AG04450 (cell line): Measurements from ENCODE around the gene ARHGAP42. TPM values are rescaled to one million over a fixed set of nuclear protein-coding genes. Genes with fewer than 3 reads are reported as not detected.

ENCODE experiments used
- CTCF ChIA-PET: fragments of 300-600, 350-600 bp; formaldehyde crosslinking; extraction: SDS; loops from one replicate; lab custom pipeline; 2022; ENCODE audit warnings: antibody characterized with exemption, inconsistent platforms; lab: Charles Lee
- POLR2A ChIA-PET: fragments of 350-600 bp; formaldehyde crosslinking; extraction: SDS; loops from one replicate; lab custom pipeline; 2021; ENCODE audit warnings: antibody characterized with exemption, inconsistent platforms; lab: Yijun Ruan, JAX
- DNase-seq: peaks from one replicate; pipeline ENCODE4 v3.0.0-alpha.2; 2011; ENCODE audit warnings: low read depth, low spot score
- H3K27ac ChIP-seq: one replicate; pipeline ENCODE4 v1.5.1; 2012; ENCODE audit warnings: low read depth, low read length, control low read depth
- H3K27me3 ChIP-seq: one replicate; pipeline ENCODE4 v1.6.0; 2012; ENCODE audit warnings: low read length; ENCODE audit not compliant: control insufficient read depth, insufficient read depth
- H3K4me3 ChIP-seq: 2 replicates; pipeline ENCODE4 v1.5.1; 2011; ENCODE audit warnings: mild to moderate bottlenecking, low read depth, low read length, control low read depth
- H3K9me3 ChIP-seq: 2 replicates; pipeline ENCODE4 v1.5.1; 2012; ENCODE audit warnings: low read length; ENCODE audit not compliant: control insufficient read depth, insufficient read depth
- polyA plus RNA-seq: library from polyadenylated mRNA; depleted of rRNA; stranded (reverse); fragments of >200 nt; gene quantifications from 2 replicates; pipeline ENCODE4 v1.2.3, GENCODE V29; 2011
- TF ChIP-seq, protein P1 (sequence below): IDR thresholded peaks from 2 replicates; pipeline ENCODE4 v1.5.1; 2011; ENCODE audit warnings: low read depth, low read length, control low read depth, inconsistent platforms

ARHGAP42 gene
- polyA plus RNA-seq, 1 experiment: 9.0 TPM

DNA sequence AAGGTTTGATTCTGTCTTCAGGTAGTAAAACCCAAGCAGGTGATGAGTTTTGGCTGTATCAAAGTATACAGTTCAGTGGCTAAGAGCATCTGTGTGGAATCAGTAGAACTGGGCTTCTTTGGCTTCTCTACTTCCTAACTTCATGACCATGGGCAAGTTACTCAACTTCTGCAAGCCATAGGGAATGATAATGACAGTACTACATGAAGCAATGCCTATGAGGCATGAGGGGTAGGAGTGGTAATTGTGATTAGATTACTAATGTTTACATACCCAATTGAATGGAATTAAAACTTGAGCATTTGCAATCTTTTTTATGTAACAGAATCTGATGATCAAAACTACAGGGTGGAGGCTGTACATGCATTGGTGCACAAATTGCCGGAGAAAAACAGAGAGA lies 278.3 kb downstream of the ARHGAP42 start:
- Histone ChIP-seq H3K4me3 (no peak overlapping the region), H3K9me3 (no peaks in the 10 kb centered on the region), H3K27me3 (no peaks in the 10 kb centered on the region), H3K27ac (no peak overlapping the region)
- no peak for DNase-seq
- CTCF ChIA-PET: interaction anchor here (0.5 kb wide), 1 partner anchor 387 kb away, joined by 3 read pairs; no protein-coding TSS in a partner anchor
- TF ChIP-seq, protein P1, sequence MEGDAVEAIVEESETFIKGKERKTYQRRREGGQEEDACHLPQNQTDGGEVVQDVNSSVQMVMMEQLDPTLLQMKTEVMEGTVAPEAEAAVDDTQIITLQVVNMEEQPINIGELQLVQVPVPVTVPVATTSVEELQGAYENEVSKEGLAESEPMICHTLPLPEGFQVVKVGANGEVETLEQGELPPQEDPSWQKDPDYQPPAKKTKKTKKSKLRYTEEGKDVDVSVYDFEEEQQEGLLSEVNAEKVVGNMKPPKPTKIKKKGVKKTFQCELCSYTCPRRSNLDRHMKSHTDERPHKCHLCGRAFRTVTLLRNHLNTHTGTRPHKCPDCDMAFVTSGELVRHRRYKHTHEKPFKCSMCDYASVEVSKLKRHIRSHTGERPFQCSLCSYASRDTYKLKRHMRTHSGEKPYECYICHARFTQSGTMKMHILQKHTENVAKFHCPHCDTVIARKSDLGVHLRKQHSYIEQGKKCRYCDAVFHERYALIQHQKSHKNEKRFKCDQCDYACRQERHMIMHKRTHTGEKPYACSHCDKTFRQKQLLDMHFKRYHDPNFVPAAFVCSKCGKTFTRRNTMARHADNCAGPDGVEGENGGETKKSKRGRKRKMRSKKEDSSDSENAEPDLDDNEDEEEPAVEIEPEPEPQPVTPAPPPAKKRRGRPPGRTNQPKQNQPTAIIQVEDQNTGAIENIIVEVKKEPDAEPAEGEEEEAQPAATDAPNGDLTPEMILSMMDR: no peak
- POLR2A ChIA-PET: no interaction called here

DNA sequence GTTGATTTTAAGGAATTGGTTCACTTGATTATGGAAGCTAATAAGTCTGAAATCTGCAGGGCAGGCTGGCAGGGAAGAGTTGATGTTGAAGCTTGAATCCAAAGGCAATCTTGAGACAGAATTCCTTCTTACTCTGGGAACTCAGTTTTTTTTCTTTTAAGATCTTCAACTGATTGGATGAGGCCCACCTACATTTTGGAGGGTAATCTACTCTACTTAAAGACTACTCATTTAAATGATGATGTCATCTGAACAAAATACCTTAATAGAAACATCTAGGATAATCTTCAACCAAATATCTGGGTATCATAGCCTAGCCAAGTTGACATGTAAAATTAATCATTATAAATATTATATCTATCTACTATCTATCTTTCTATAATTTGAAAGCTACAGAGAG lies 279.3 kb downstream of the ARHGAP42 start:
- no peak for DNase-seq
- H3K4me3 ChIP-seq: no peak overlapping the region
- POLR2A ChIA-PET: no interaction called here
- TF ChIP-seq, protein P1: no peak
- no peaks in the 10 kb centered on the region for H3K9me3 ChIP-seq
- CTCF ChIA-PET: no interaction called here
- H3K27ac ChIP-seq: no peak overlapping the region
- H3K27me3 ChIP-seq: no peaks in the 10 kb centered on the region

DNA sequence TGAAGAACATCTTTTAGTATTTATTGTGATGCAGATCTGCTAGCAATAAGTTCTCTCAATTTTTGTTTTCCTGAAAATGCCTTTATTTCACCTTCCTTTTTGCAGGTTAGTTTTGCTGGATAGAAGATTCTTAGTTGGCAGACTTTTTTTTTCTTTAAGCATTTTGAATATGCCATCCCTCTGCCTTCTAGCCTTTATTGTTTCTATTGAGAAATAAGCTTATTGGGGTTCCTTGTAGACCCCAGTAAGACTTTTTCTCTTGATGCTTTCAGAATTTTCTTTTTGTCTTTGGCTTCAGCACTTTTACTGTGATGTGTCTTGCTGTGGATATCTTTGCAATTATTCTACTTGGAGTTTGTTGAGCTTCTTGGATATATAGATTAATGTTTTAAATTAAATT lies 281.9 kb downstream of the ARHGAP42 start:
- CTCF ChIA-PET: no interaction called here
- Histone ChIP-seq H3K27ac (no peak overlapping the region), H3K4me3 (no peak overlapping the region), H3K9me3 (no peaks in the 10 kb centered on the region), H3K27me3 (no peaks in the 10 kb centered on the region)
- TF ChIP-seq, protein P1: no peak
- POLR2A ChIA-PET: no interaction called here
- DNase-seq: no peak

DNA sequence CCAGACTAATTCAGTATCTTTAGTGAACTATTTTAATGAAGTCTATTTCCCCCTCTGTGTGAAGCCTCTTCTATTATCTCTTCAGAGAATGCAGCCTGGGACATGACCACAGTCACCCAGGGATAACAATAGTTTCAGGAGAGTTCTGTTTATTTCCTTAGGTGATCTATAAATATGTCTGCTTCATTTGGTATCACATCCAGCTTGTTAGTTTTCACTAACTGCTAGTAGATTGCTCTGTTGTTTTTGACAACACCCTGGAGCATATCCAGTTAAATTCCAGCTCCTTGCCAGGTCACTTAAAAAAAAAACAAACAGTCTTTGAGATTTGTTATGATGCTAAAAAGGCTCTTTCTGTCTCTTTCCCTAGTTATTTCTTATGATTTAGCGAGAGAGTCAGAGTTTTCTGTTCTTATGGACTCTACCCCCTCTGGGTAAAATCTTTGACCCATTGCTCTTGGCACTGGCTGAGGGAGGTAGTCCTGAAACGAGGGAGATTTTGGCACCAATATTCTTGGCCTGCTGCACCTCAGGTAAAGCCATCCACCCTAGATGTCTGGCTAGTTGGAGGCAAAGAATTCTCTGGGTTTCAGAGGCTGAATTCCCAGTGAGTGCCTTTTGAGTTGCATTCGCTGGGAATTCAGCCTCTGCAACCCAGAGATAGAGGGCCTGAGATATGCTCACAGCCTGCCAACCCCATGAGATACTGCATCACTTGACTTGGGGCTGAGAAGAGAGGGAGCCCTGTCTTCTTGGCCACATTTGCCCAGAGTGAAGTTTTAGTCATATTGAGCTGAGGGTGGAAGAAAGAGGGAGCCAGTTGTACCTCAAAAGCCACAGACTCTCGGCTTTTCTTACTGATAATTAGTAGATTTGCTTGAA lies 283.4 kb downstream of the ARHGAP42 start:
- no peak for DNase-seq
- H3K4me3 ChIP-seq: no peak overlapping the region
- ChIA-PET CTCF (interaction anchor here (1.2 to 2.1 kb wide), 3 partner anchors 11 to 409 kb away, joined by 3 to 7 read pairs (median 4); no protein-coding TSS in a partner anchor), POLR2A (no interaction called here)
- TF ChIP-seq, protein P1: no peak
- no peak overlapping the region for H3K27ac ChIP-seq
- no peaks in the 10 kb centered on the region for H3K27me3 ChIP-seq
- H3K9me3 ChIP-seq: no peaks in the 10 kb centered on the region

DNA sequence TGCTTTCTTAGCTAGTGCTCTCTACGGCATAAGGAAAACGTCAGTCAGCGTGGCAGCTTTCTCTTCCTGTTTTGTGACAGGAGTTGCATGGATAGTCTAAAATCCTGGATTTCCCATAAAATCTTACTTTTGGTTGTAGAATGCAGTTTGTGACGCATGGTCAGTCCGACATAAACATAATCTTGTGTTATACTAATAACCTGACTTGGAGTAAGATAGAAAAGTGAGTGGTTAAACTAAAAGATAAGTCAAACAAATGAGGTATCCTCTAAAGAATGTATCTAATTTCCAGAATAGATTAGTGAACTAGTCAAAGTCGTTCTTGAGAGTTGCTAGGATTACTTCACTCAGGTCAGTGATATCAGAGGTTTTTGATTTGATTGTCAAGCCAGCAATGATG lies 285.0 kb downstream of the ARHGAP42 start:
- DNase-seq: peak; percentile 21
- H3K27ac ChIP-seq: peak overlapping the region; percentile 0
- ChIA-PET CTCF (interaction anchor here (1.2 to 2.1 kb wide), 3 partner anchors 9 to 410 kb away, joined by 3 to 7 read pairs (median 4); no protein-coding TSS in a partner anchor), POLR2A (interaction anchor here (0.6 kb wide), 1 partner anchor 1139 kb away, joined by 3 read pairs; no protein-coding TSS in a partner anchor)
- no peak overlapping the region for H3K4me3 ChIP-seq
- H3K27me3 ChIP-seq: no peaks in the 10 kb centered on the region
- TF ChIP-seq, protein P1: no peak
- no peaks in the 10 kb centered on the region for H3K9me3 ChIP-seq
